ENCODE results near the gene C20orf96.

C20orf96 gene

GRCh38 chr20:328027-328974, 37.8 kb upstream of the C20orf96 start:
- H3K4me3 ChIP-seq (ENCODE audit: control insufficient read depth, low read depth, low read length) = peak overlapping the region; percentile 64
- TF ChIP-seq CTCF (IDR thresholded peaks at IDR 0.05; ENCODE audit: control insufficient read depth, insufficient read depth, low read depth, low read length, missing control alignments) = no peak
- DNase-seq (ENCODE audit: low read depth) = no peak

GRCh38 chr20:327186-328026, 36.9 kb upstream of the C20orf96 start:
- no peak for DNase-seq (ENCODE audit: low read depth)
- peak overlapping the region; percentile 64 for H3K4me3 ChIP-seq (ENCODE audit: control insufficient read depth, low read depth, low read length)
- no peak for TF ChIP-seq CTCF (IDR thresholded peaks at IDR 0.05; ENCODE audit: control insufficient read depth, insufficient read depth, low read depth, low read length, missing control alignments)

- TF ChIP-seq CTCF (IDR thresholded peaks at IDR 0.05; ENCODE audit: control insufficient read depth, insufficient read depth, low read depth, low read length, missing control alignments) = no peak
- DNase-seq (ENCODE audit: low read depth) = no peak
- H3K4me3 ChIP-seq (ENCODE audit: control insufficient read depth, low read depth, low read length) = peak overlapping the region; percentile 64
These were observed 36.2 kb upstream of the C20orf96 start for GRCh38 chr20:326645-327185.

- TF ChIP-seq CTCF (IDR thresholded peaks at IDR 0.05; ENCODE audit: control insufficient read depth, insufficient read depth, low read depth, low read length, missing control alignments) = no peak
- no peak for DNase-seq (ENCODE audit: low read depth)
- peak overlapping the region; percentile 64 for H3K4me3 ChIP-seq (ENCODE audit: control insufficient read depth, low read depth, low read length)
These were observed 35.5 kb upstream of the C20orf96 start for GRCh38 chr20:325889-326644.

GRCh38 chr20:325045-325888, 34.7 kb upstream of the C20orf96 start, which contains the start of gene SOX12:
TSS of gene SOX12 (plus strand) at chr20:325552. CDS start at chr20:325925, 373 bp downstream.
- peak within 1 kb of the TSS; percentile 64 for H3K4me3 ChIP-seq (ENCODE audit: control insufficient read depth, low read depth, low read length)
- DNase-seq (ENCODE audit: low read depth) = no peak
- no peak for TF ChIP-seq CTCF (IDR thresholded peaks at IDR 0.05; ENCODE audit: control insufficient read depth, insufficient read depth, low read depth, low read length, missing control alignments)
